Activated CD4-positive, alpha-beta T cell treated with anti-CD3 and anti-CD28 coated beads, Interleukin-2, amount 10 ng/mL, durations not matched to agents 24 days and 14 days (primary cell): ENCODE measurements around the gene BBLN. TPM values are rescaled to one million over a fixed set of nuclear protein-coding genes. Genes with fewer than 3 reads are reported as not detected.
A peak's percentile ranks its signal among the peaks of the same experiment; 100 is the strongest.

ENCODE experiments used
- DNase-seq: peaks from one replicate; pipeline ENCODE4 v3.0.0; 2022
- H3K27ac Mint-ChIP-seq: one replicate; pipeline ENCODE4 v1.8.0; 2022; ENCODE audit warnings: mild to moderate bottlenecking, mixed read lengths
- H3K27me3 Mint-ChIP-seq: one replicate; pipeline ENCODE4 v1.8.0; 2022; ENCODE audit warnings: mixed read lengths
- H3K36me3 Mint-ChIP-seq: one replicate; pipeline ENCODE4 v1.8.0; 2022; ENCODE audit warnings: low read depth, mild to moderate bottlenecking, mixed read lengths
- H3K4me1 Mint-ChIP-seq: one replicate; pipeline ENCODE4 v1.8.0; 2021; ENCODE audit warnings: mixed read lengths
- H3K4me3 Mint-ChIP-seq: one replicate; pipeline ENCODE4 v1.8.0; 2022; ENCODE audit warnings: mild to moderate bottlenecking, moderate library complexity, mixed read lengths
- H3K9me3 Mint-ChIP-seq: one replicate; pipeline ENCODE4 v1.8.0; 2021; ENCODE audit warnings: mixed read lengths
- intact Hi-C: fragments of 100-400 bp; cut with micrococcal nuclease; formaldehyde crosslinking; loops from one replicate; pipeline ENCODE4 v1.15.1; 2023
- total RNA-seq: library from RNA; stranded (reverse); gene quantifications from 2 replicates; pipeline ENCODE4 v1.2.3, GENCODE V29; 2022

Gene BBLN
- total RNA-seq, 1 donor from 2014 or later: 91.4 TPM

DNA sequence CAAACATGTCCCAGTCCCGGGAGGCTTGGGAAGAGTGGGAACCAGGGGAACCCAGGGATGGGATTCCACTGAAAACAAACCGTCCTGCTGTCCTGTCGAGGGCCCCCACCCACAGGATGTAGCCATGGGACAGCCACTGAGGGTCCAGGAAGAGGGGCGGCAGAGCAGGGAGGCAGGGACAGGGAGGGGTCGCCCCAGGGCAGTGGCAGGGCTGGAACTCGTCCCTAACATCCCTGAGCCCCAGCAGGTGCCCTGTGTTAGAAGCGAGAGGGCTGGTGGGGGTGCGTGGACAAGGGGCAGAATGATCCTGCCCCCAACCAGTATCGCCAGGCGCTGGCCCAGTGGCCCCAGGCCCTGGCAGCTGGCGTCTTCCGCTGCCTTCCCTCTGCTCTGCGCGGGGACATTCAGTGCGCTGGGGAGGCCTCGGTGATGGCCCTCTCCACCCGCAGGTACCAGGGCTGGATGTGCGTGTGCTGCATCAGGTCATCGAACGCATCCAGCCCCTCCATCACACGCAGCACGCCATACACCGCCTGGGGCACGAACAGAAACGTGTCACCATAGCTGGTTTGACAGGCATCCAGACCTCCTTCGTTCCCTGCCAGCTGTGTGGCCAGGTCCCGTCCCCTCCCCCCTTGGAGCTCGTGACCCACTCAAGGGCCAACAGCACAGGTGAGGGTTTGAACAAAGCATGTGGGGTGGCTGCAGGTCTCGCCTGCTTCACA lies 39.2 kb upstream of the BBLN start:
- Mint-ChIP-seq H3K36me3 (peaks cover 23% of the 10 kb centered on the region), H3K27ac (no peak overlapping the region), H3K4me3 (no peak overlapping the region), H3K4me1 (peaks cover 22% of the 10 kb centered on the region), H3K9me3 (no peaks in the 10 kb centered on the region), H3K27me3 (no peaks in the 10 kb centered on the region)
- intact Hi-C loops: no loop called here
- DNase-seq: no peak

DNA sequence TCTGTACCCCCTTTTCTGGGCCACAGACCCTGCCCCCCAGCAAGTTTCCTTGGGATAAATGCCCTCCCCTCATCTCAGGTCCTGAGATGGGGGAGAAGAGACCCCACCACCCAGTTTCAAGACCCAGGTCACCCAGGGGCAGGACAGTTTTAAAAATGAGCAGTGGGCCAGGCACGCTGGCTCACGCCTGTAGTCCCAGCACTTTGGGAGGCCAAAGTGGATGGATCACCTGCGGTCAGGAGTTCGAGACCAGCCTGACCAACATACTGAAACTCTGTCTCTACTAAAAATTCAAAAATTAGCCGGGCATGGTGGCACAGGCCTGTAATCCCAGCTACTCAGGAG lies 38.6 kb upstream of the BBLN start:
- H3K27ac Mint-ChIP-seq: no peak overlapping the region
- H3K4me3 Mint-ChIP-seq: no peak overlapping the region
- peaks cover 27% of the 10 kb centered on the region for H3K4me1 Mint-ChIP-seq
- peaks cover 24% of the 10 kb centered on the region for H3K36me3 Mint-ChIP-seq
- intact Hi-C loops: no loop called here
- no peak for DNase-seq
- H3K9me3 Mint-ChIP-seq: no peaks in the 10 kb centered on the region
- H3K27me3 Mint-ChIP-seq: no peaks in the 10 kb centered on the region

DNA sequence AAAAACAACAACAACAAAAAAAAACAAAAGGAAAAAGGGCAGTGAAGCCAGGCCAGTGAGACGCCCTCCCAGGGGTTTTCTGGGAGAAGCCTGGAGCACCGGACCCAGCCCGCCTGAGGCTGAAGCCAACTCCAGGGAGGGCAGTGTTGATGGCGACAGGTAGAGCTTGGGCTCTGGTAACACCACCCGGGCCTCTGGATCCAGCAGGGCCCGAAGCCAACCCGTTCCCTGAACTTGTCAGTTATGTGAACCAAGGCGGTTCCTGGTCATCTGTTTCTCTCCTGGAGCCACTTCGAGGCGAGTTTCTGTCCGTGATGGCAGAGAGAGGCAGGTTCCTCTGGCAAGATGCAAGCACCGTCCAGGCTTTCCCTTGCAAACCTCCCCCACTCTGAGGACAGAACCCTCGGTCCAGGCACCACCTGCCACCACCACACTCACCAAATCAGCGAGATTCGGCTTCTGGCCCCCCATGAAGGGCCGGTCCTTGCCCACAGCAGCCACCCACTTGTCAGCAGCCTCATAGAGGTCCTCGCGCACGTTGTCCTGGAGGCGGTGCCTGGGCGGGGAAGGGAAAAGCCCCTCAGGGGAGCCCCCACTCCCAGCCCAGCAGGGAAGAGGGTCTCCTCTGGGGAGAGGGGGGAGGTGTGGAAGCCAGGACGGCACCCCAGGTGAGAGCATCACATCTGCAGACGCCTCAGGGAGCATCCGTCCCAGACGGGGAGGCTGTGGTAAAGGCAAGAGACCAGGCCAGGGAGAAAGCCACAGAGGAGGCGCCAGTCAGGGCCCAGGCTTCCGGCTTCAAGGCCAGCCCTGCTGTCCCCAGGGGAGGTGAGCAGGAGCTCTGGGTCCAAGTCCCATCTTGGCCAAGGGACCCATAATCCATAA lies 37.9 kb upstream of the BBLN start:
- Mint-ChIP-seq H3K36me3 (peaks cover 24% of the 10 kb centered on the region), H3K4me3 (no peak overlapping the region), H3K27me3 (no peaks in the 10 kb centered on the region), H3K27ac (no peak overlapping the region), H3K9me3 (no peaks in the 10 kb centered on the region), H3K4me1 (peaks cover 27% of the 10 kb centered on the region)
- intact Hi-C loops: no loop called here
- no peak for DNase-seq

DNA sequence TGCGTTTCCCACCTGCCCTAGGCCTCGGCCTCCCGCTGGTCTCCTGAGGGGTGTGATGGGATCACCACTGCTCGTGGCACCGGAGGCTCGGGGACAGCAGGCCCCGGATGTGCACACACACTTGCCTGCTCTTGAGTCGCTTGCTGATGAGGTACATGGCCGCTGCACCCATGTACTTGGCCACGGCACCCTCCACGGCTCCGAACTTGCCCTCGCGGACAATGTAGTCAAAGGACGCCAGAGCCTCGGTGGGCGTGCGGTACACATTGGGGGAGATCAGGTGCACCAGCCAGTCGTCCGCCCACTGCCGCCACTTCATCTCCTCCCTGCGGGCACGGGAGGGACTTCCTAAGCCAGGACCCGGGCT lies 37.3 kb upstream of the BBLN start:
- no peaks in the 10 kb centered on the region for H3K27me3 Mint-ChIP-seq
- intact Hi-C loops: no loop called here
- H3K36me3 Mint-ChIP-seq: peaks cover 25% of the 10 kb centered on the region
- no peak overlapping the region for H3K27ac Mint-ChIP-seq
- peaks cover 23% of the 10 kb centered on the region for H3K4me1 Mint-ChIP-seq
- H3K9me3 Mint-ChIP-seq: no peaks in the 10 kb centered on the region
- no peak overlapping the region for H3K4me3 Mint-ChIP-seq
- DNase-seq: no peak

DNA sequence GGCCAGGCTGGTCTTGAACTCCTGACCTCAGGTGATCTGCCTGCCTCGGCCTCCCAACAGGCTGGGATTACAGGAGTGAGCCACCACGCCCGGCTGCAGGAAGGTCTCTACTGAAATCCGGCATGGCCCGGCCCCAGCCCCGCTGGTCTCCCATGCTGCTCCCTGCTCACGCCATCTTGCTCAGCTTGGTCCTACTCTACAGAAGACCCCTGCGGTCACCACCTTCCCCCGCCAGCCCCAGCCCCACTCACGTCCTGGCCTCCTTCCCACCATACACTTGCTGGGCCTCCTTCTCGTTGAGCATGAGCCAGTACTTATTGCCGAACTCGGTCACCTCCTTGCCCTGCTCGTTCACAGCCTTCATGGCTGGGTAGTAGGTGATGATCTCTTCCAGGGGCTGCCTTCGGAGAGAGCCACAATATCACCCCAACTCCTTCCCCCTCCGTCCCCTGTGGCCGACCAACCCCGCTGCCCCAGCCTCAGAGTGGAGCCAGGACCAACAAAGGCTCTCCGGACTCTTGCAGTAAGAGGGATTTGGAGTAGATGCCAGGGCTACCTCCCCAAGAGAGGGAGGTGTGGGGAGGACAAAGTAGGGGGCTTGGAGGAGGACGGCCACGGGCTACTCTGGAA lies 36.5 kb upstream of the BBLN start:
- Mint-ChIP-seq H3K9me3 (no peaks in the 10 kb centered on the region), H3K27me3 (no peaks in the 10 kb centered on the region), H3K4me3 (no peak overlapping the region), H3K4me1 (peaks cover 20% of the 10 kb centered on the region), H3K36me3 (peaks cover 25% of the 10 kb centered on the region), H3K27ac (no peak overlapping the region)
- intact Hi-C loops: no loop called here
- DNase-seq: no peak

DNA sequence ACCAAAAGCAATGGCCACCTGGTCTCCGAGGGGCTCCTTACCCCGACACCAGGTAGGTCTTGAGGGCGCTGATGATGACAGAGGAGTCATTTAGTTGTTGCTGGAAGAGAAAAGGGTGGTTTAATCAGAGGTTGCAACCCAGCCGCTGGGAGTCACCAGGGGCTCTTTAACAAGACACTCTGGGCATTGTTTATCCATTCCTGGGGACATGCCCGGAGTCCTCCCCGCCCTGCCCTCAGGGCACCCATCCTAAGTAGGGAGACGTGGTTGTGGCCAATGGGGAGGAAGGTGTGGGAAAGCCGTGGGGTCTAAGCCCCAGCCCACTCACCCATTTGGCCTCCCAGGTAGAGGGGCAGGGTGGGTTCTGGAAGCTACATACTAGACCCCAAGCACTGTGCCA lies 35.6 kb upstream of the BBLN start:
- Mint-ChIP-seq H3K4me3 (no peak overlapping the region), H3K27ac (no peak overlapping the region), H3K9me3 (no peaks in the 10 kb centered on the region), H3K4me1 (peaks cover 25% of the 10 kb centered on the region), H3K27me3 (no peaks in the 10 kb centered on the region), H3K36me3 (peaks cover 25% of the 10 kb centered on the region)
- DNase-seq: no peak
- intact Hi-C loops: no loop called here

DNA sequence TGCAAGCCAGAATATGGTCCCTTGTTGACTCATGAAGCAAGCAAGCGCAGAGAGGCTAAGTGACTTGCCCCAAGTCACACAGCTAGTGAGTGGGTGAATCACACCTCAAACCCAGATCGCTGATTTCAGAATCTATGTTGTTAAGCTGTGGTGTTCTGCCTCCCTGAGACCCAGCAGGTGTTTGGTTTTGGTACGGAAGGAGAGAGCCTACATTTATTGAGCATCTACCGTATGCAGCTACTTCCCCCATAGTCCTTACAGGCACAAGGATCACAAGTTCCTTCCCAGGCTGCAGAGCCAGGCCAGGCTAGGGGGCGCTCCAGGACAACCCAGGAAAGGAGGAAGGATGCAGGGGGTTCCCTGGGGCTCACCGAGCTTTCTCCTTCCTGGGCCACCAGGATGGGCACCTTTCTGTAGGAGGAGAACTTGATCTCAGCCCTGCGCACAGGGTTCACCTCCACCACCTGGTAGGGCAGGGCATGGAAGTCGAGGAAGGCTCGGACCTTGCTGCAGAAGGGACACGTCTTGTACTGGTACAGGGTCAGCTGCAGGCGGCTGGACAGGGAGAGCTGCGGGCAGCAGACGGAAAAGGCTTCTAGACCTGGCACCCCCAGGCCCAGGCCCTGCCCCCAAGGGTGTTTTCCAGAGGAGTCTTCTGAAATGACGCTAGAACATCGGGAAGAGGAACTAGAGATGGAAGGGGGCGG lies 35.0 kb upstream of the BBLN start:
- peaks cover 25% of the 10 kb centered on the region for H3K36me3 Mint-ChIP-seq
- H3K27me3 Mint-ChIP-seq: no peaks in the 10 kb centered on the region
- peak overlapping the region; percentile 16 for H3K27ac Mint-ChIP-seq
- DNase-seq: peak; percentile 83
- H3K9me3 Mint-ChIP-seq: no peaks in the 10 kb centered on the region
- peak overlapping the region; percentile 99 for H3K4me3 Mint-ChIP-seq
- H3K4me1 Mint-ChIP-seq: peaks cover 29% of the 10 kb centered on the region
- intact Hi-C loops: loop anchor here (5.0 kb wide), 1 partner anchor 67 kb away; the partner anchor contains the start of gene CIZ1

DNA sequence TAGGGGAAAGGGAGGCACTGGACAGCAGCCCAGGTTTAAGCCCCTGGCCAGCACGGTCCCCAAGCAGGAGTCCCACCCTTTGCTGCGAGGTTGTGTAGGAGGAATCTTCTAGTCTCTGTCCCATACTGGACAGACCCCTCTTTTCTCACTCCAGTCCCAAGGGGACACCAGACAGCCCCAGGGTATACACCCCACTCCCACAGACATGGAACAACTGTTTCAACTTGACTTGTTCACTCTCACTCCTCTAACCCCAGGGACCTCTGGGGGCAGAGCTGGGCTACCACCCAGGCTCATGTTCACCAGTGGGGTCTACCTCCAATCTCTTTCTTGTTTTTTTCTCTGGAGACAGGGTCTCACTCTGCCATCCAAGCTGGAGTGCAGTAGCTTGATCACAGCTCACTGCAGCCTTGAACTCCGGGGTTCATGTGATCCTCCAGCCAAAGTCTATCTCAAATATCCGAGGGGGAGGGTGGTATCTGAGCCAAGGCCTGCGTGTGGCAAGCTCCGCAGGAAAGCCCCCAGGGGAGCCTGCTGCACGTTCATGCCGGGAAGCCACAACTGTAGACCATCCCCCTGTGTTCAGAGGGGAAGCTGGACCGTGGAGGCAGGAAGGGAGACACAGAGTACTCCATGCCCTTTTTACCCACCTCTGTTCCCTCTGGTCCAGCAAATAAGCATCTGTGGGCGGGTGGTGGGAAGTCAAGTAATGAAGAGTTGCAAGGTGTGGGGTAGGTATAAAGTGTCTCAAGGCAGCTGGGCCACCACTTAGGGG lies 34.3 kb upstream of the BBLN start:
- peaks cover 24% of the 10 kb centered on the region for H3K36me3 Mint-ChIP-seq
- peaks cover 29% of the 10 kb centered on the region for H3K4me1 Mint-ChIP-seq
- no peak for DNase-seq
- H3K9me3 Mint-ChIP-seq: no peaks in the 10 kb centered on the region
- H3K27me3 Mint-ChIP-seq: no peaks in the 10 kb centered on the region
- H3K4me3 Mint-ChIP-seq: peak overlapping the region; percentile 99
- intact Hi-C loops: loop anchor here (2.0 to 5.0 kb wide), 2 partner anchors 67 to 349 kb away; partner anchors contain the start of gene CIZ1
- H3K27ac Mint-ChIP-seq: peak overlapping the region; percentile 58

DNA sequence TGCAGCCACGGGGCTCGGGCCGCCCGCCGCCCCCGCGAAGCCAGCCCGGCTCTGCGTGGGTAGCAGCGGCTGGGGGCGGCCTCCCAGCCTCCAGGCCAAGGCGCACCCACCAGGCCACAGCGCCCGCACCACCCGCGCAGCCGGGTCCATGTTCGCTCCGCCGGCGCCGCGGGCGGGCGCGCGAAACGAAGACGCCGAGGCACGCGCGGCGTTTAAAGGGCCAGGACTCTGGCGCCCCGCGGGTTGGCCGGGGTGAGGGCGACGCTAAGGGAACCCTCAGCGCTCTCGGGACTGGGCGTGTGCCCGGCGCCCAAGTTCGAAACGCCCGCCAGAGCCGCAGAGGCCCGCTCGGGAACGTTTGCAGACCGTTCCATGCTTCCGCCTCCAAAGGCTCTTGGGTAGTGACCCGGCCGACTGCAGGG lies 32.5 kb upstream of the BBLN start, which contains the start of gene PTGES2:
Gene PTGES2, minus strand, starts transcription at position 162 of the 422 bp plus-strand sequence. Its CDS starts 12 bp downstream, at position 150.
- H3K4me3 Mint-ChIP-seq: peak within 1 kb of the TSS; percentile 99
- peaks cover 29% of the 10 kb centered on the region for H3K4me1 Mint-ChIP-seq
- peak within 1 kb of the TSS; percentile 99 for H3K27ac Mint-ChIP-seq
- peak; percentile 95 for DNase-seq
- peaks cover 3% of the 10 kb centered on the region for H3K27me3 Mint-ChIP-seq
- H3K36me3 Mint-ChIP-seq: peaks cover 20% of the 10 kb centered on the region
- intact Hi-C loops: loop anchor here (1.0 to 5.0 kb wide), 4 partner anchors 10 to 351 kb away; partner anchors contain the start of genes CIZ1 and DNM1
- H3K9me3 Mint-ChIP-seq: no peaks in the 10 kb centered on the region

DNA sequence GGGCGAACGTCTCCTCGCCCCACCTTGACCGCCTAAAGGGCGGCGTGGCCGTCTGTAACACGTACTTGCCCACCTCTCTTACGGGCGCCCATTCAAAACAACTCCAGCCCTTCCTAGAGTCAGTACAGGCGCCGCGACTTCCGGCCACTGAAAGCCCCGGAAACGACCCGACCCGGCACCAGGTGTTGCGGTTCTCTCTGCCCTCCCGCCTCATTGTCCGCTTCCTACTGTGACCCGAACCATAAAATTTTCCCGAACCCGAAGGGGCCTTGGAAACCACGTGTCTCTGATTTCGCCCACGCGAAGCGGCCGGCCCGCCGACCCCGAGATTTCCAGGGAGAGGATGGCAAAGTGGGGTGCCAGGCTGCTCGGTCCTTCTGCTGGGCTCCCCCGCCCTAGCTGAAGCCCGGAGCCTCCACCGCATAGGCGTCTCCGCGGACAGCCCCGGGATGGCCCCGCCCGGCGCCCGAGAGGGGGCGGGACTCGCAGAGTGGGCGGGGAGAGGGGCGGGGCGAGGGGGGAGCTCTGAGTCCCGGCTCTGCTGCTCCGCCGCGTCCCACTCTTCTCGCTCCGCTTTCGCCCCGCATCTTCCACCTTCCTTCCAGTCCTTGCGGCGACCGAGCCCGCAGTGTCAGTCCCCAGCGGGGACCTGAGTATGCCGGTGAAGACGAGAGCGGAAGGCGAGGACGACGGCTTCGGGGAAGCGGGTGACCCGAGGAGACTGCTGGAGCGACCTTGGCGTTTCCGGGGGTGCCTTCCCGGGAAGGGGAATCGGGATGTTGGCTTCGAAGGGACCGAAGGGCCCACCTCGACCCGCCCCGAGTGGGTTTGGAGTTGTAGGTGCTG lies 31.9 kb upstream of the BBLN start:
- DNase-seq: peak; percentile 96
- H3K9me3 Mint-ChIP-seq: no peaks in the 10 kb centered on the region
- H3K36me3 Mint-ChIP-seq: peaks cover 18% of the 10 kb centered on the region
- peaks cover 32% of the 10 kb centered on the region for H3K4me1 Mint-ChIP-seq
- H3K27me3 Mint-ChIP-seq: peaks cover 10% of the 10 kb centered on the region
- intact Hi-C loops: loop anchor here (1.0 to 5.0 kb wide), 10 partner anchors 11 to 351 kb away; partner anchors contain the start of genes BBLN, CIZ1, COQ4 and DNM1
- H3K4me3 Mint-ChIP-seq: peak overlapping the region; percentile 99
- H3K27ac Mint-ChIP-seq: peak overlapping the region; percentile 99

DNA sequence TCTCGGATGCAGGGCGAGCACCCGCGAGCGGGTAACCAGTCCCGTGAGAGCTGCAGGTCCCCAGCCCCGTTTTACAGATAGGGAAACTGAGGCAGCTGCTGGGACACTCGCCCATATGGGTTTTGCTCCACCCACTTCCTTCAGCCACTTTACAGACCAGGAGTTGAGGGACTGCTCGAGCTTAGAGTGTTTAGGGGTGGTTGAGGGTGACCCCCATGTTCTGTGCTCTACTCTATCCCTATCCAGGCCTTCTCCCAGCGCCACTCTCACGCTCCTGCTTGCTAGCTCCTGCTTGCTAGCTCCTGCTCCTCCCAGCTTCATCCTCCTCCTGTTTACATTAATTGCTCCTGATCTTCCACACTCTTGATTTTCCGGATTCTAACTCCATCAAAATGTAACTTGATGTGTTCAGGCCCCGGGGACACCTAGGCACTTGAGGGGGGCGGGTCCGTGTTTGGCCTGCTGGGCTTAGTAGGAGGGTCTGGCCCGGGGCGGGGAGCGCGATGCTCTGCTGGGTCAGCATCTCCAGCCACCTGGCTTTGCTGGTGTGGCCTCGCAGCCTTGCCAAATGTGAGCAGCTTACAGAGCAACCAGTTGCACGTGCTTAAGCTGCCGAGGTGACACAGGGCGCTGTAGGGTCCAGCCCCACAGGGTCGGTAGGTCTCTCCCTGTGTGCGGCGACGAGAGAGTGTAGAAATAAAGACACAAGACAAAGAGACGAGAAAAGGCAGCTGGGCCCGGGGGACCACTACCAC lies 31.1 kb upstream of the BBLN start:
- intact Hi-C loops: loop anchor here (1.0 to 5.0 kb wide), 7 partner anchors 31 to 193 kb away; partner anchors contain the start of genes BBLN, CIZ1, COQ4 and GOLGA2
- peak overlapping the region; percentile 99 for H3K4me3 Mint-ChIP-seq
- no peaks in the 10 kb centered on the region for H3K9me3 Mint-ChIP-seq
- peak overlapping the region; percentile 99 for H3K27ac Mint-ChIP-seq
- H3K27me3 Mint-ChIP-seq: peaks cover 18% of the 10 kb centered on the region
- no peak for DNase-seq
- H3K36me3 Mint-ChIP-seq: peaks cover 13% of the 10 kb centered on the region
- peaks cover 35% of the 10 kb centered on the region for H3K4me1 Mint-ChIP-seq
